ENCODE data around the gene TCEAL9. TPM values are rescaled to one million over a fixed set of nuclear protein-coding genes. Genes with fewer than 3 reads are reported as not detected.

Gene TCEAL9
- total RNA-seq, result 14.7 and 20.2 TPM in 2 replicates

GRCh38 chrX:103356130-103356798 lies at the start of gene TCEAL9:
Gene TCEAL9 (plus strand): TSS chrX:103356506. CDS start chrX:103357685, 1,179 bp downstream.

DNA sequence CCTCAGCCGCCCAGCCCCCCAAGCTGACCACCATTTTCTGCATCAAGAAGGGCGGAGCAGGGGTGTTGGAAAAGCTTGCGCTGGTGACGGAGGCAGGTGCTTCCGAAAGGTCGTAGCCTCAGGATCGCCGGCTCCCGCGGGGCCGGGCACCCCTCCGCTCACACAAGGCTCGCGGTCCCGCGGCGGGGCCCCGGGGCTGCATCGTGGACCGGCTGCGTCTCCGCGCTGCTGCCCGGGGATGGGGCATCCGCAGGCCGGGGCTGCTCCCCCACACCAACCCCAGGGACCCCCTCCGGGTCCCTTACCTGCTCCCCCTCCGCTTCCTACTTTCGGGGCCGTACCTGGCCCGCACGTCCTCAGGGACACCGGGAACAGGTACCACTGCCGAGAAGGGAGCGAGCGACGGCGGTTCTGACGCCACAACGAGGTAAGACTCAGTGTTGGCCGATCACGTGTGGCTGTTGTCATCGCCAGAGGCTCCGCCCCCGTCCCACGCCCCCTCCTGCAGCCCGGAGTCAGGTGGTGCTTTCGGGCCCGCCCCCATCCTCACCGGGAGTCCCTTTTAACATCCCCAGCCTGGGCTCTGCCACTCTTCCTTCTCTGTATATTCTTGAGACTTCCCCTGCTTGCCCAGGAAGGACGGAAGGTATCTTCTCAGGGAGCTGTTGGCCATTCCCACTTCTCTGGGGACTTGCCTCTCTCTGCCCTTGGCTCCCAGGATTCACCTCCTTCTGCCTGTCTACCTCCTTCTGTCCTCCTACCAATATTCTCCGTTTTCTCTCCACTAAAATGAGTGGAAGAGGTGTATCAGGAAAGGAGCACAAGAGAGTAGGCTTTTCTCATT lies 45.5 kb upstream of the TCEAL9 start, which contains the start of gene BEX2:
Gene BEX2 (minus strand): TSS at position 436 of the 844 bp plus-strand sequence. CDS start 1,014 bp downstream, outside the sequence.

GRCh38 chrX:103329991-103330390 lies 26.3 kb upstream of the TCEAL9 start, which contains the start of gene TCEAL7:
Gene TCEAL7 (plus strand): TSS chrX:103330239. CDS start chrX:103331404, 1,165 bp downstream.

DNA sequence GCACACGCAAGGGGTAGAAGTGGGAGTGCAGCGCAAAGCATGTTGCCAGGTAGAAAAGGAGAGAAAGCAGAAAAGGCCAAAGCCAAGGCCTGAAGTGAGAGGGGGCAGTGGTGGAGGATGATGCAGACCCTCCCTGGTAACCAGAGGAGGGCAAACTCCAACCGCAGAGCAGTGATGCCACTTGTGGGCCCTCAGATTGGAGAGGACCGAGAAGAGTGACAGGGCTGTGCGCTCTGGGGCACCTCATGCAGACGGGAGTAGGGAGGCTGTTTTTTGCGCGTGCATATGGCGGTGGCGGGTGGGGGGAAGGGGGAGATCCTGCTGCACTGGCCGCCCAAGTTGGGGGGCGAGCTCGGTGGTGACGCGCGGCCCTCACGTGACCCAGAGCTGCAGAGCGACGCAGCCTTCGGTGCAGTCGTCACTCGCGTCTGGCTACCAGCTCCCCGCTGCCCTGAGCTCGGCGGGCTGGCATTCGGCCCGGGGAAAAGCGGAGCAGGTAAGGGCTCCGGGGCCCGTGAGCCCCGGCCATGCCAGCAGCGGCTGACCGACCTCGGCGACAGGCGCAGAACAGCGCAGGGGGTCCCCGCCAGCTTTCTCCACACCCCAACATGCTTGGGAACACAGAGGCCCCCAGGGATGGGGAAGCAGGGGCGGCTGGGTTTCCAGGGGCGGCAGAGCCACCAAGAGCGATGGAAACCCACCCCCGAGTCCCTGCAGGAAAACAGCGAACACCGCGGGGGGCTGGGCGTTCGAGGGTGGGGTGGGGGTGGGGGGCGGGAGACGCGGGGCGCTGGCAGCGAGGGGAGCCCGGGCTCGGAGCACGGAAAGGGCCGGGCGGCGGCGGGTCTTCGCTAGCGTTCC lies 20.0 kb downstream of the TCEAL9 start, which contains the start of gene BEX3:
Gene BEX3 (plus strand): TSS at position 421 of the 861 bp plus-strand sequence. CDS start 984 bp downstream, outside the sequence.

Other genes with a start within 250 kb of the TCEAL9 start
- 20.5 and 32.2 TPM in 2 replicates for gene BEX4, start 141.4 kb upstream of the TCEAL9 start, total RNA-seq
- 40.7 and 45.3 TPM in 2 replicates for gene TCEAL8, start 101.4 kb upstream of the TCEAL9 start, total RNA-seq
- gene TCEAL5, start 79.8 kb upstream of the TCEAL9 start, total RNA-seq, result not detected in 2 replicates
- 6.0 and 19.6 TPM in 2 replicates for gene BEX2, start 45.5 kb upstream of the TCEAL9 start, total RNA-seq
- 11.8 and 12.7 TPM in 2 replicates for gene TCEAL7, start 26.3 kb upstream of the TCEAL9 start, total RNA-seq
- 138 and 149 TPM in 2 replicates for gene BEX3, start 20.0 kb downstream of the TCEAL9 start, total RNA-seq
- gene RAB40A, start 163.0 kb downstream of the TCEAL9 start, total RNA-seq, result under 0.01 and 0.25 TPM in 2 replicates
- 13.5 and 21.4 TPM in 2 replicates for gene TCEAL4, start 229.0 kb downstream of the TCEAL9 start, total RNA-seq